GM21515 (cell line): Measurements from ENCODE around the gene PDE4D.

ENCODE experiments used
- ATAC-seq: cut with Tn5 transposase; IDR thresholded peaks from one replicate; pipeline ENCODE4 v1.9.1; 2021; ENCODE audit not compliant: unreplicated experiment

Gene PDE4D

DNA sequence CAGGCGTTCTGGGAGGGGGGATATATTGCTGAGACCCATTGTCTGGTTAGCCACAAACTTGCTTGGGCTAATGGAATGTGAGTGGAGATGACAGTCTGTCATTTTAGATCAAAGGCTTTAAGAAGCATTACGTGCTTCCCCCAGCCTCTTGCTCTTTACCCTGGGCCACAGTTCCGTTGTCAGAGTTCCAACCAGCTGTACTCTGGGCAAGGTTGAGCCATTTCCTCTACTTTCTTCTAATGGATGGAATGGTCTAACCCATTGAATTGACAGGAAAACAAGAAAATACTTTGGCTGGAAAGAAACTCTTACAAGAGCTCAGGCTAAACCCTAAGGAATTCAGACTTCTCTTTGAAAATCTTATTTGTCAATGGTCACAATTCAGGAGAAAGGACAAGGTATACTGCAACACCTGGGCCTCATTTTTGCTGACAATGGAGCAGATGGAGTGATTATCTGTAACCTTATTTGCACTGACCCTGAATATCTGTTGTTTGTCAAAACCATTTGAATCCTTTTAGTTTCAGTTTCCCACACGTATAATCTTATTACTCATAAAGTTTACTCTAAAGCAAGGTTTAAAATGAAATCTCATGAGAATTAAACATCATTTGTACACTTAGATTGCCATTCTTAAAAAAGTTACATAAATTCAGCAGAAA lies 231.4 kb downstream of the PDE4D start:
- peak; percentile 55 for ATAC-seq

DNA sequence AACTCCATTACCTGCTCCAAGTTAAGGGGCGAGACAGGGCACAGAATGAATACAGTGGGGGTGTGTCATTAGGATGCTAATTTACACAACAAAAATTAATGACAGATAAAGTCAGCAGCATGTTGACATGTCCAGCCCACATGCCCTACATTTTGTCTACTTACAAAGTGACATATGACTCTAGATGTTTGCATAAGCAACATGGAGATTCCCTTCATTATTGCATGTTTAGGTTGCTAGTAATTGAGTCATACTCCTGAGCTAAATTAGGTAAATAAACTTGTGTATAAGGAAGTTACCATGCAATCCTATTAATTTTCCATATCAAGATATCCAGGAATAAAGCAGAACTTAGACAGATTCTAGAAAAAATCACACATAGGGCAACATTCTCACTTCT lies 232.2 kb downstream of the PDE4D start:
- no peak for ATAC-seq

DNA sequence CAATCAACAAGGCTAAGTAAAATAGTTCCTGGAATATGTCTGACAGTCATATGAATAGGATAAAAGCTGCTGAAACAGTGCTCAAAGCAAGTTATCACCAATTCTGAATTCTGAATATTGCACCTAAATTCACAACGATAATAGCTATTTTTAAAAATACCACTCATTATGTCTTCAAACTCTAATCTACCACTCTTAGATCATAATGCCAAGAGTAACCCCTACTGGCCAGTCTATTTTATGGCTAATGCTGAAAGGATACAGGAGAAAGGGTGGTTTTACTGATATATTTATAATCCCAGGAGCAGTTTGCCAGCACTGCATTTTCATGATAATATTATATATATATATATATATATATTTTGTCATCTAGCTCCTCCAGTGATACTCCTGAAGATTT lies 232.8 kb downstream of the PDE4D start:
- ATAC-seq = no peak

- ATAC-seq = no peak
Measured at GRCh38 chr5:59656351-59657254, 236.9 kb downstream of the PDE4D start.

DNA sequence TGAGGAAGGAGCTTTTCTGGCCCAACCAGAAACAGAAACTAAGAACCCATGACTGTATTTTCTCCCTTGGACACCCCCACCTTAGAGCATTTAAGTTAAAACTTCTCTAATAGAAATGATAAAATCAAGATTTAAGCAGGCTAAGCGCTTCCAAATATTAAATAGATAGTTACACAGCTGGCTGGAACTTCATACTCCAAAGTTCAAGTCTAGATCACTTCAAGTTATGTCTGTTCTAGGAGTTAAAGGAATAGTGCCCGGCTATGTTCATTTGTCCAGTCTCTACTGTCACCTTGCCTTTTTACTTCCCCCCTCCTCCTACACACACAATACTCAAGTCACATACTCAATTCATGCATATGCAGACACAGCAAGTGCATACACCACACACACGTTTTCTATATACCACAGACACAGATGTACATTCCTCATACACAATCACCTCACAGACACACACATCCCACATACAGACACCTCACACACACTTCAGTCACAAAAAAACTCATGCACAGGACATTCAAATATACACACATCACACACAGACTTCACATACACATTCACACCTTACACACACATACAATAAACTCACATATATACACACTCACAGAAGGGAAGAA lies 237.7 kb downstream of the PDE4D start:
- ATAC-seq = no peak

GRCh38 chr5:59654691-59655090 lies 238.8 kb downstream of the PDE4D start:
- ATAC-seq = no peak

- ATAC-seq = no peak
Measured at GRCh38 chr5:59652449-59652848, 241.1 kb downstream of the PDE4D start.

- no peak for ATAC-seq
Measured at GRCh38 chr5:59648949-59649921, 244.3 kb downstream of the PDE4D start.

DNA sequence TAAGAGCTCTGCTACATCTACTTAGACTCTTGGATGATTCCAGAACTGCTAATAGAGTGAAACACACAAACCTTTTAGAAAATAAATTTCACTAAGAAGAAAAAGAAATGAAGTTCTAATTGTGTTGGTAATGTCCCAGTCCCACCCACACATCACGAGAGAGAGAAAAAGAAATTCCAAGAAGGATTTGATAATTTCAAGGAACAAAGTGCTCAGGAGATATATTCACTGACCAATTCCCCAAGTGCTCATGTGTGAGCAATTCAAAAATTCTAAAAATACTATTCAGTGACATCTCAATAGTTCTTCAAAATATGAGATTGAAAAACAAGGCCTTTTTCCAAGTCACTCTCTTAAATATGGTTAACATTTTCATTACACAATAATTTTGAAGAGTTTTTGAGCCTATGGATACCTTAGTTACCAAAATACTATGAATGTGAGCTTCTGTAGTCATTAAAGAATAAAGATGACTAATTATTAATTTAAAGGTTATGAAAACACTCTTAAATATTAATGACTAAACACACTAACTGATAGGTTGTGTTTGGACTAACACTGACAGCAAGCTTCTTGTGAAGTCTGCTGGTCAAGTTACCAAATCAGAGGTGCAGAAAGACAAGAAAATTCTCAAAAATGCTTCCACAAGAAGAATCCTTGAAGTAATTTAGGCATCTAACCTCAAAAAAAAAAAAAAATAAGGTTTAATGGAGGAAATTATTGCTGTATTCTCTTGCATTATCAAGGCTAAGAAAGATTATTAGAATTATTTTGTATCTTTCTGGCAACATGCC lies 245.3 kb downstream of the PDE4D start:
- ATAC-seq = no peak

- no peak for ATAC-seq
Measured at GRCh38 chr5:59645380-59645779, 248.1 kb downstream of the PDE4D start.

DNA sequence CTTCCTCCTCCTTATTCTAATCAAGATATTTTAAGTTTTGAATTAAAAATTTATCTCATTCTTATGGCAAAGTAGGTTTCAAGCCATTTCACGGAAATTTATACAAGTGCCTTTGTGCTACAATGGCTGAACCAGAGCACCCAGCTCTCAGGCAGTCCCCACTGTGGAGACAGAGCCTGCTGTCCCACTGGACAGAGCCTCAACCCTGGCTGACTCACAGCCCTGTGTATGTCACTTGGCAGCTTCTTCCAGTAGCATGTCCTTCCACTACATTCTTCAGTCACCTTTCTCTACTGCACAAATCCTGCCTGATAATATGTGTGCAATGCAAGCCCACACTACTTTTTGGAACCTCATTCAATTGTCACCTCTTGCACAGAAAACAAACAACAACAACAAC lies 253.1 kb downstream of the PDE4D start:
- ATAC-seq = no peak

DNA sequence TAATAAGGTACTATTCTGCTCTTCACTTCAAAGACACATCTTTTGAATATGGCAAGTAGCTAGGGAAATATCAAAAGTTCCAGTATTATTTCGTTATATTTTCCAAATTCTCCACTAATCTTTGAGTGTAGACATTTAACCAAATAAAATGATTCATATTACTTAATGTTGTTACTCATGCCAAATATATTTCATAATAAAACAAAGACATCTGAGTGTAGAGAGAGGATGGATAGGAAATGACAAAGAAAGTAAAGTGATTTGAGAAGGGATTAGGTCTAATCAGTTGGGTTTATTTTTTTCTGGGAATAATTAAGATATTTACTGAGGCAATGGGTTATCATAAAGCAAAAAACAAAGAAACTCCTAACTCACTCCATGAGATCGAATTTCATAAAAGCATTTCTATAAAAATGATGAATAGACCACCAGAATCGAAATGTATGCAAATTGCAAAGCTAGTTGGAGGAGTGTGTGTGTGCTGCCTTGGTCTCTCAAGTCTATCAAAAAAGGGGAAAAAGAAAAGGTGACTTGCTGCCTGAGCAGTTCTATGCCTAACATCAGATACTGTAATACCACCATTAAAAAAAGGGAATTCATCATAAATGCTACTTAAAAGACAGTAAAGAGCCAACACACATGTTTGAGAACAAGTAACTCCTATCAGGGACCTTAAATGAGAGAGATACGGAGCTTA lies 255.5 kb downstream of the PDE4D start:
- ATAC-seq = no peak

DNA sequence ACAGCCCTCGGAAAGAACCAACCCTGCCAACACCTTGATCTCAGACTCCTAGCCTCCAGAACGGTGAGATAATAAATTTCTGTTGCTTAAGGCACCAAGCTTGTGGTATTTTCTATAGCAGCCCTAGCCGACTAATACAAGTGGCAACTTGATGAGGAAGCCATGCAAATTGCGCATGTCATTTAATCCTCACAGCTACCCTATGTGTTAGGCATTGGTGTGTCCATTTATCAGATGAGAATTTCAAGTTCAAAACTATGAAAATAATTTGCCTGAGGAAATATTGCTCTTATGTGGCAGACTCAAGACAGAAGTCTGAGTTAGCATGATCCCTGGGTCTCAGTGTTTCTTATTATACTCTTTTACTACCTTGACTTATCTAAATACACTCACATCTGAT lies 264.0 kb downstream of the PDE4D start:
- no peak for ATAC-seq

DNA sequence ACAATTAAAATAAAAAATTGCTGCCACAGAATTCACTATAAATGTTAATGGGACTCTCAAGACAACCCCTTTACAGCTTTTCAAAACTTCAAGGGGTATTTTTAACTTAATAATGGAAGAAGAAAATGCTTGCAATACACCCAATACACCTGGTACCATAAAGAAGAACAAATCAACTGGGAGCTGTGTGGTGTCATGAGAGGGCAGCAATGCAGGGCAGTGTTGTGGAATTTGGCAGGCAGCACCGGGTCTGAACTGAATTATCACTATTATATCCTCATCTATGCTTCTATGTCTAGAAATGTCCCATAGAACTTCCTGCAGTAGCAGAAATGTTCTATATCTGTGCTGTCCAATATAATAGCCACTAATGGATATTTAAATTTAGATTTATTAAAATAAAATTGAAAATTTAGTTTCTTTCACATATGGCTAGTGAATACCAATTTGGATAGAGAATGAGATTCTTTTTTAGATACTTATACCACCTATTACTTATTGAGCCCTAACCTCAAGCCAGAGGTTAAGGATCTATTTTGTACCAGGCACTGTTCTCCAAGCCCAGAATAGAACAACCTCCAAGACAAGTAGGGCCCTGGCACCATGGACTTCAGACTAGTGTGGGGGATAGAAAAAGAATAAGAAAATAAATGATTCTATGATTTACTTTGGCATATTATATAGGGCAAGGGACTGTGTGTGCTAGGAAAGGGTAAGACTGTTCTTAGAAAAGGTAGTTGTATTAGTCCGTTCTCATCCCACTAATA lies 265.3 kb downstream of the PDE4D start:
- no peak for ATAC-seq

DNA sequence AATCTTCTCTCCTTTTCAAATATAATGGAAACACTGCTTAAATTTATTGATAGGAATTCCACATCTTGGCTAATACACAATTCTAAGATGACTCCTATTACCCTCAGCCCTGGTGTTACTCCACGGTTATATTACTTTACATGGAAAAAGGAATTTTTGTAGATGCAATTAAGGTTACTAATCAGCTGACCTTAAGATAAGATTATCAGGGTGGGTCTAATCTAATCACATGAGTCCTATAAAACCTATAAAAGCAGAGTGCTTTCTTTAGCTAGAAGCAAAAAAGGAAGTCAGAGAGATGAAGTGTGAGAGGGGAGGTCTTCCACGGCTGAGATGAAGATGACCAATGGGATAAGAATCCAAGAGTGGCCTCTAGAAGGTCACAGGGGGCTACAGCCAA lies 268.6 kb downstream of the PDE4D start:
- no peak for ATAC-seq

DNA sequence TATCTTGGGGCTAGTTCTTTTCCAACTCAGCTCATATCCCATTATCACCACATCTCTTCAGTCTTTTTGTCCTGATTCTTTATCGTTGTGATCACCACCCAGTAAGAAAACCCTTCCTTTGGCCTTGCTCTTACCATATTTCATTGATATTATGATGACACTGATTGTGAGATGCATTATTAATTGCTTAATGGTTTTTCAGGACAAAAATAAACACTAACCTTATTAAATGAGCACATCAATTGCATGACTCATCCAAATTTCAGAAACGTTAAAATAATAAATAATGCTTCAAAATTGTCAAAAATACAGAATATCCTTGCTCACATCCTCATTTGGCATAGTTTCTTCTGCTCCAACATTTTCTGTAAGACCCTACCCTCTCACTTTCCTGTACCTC lies 270.7 kb downstream of the PDE4D start:
- no peak for ATAC-seq

DNA sequence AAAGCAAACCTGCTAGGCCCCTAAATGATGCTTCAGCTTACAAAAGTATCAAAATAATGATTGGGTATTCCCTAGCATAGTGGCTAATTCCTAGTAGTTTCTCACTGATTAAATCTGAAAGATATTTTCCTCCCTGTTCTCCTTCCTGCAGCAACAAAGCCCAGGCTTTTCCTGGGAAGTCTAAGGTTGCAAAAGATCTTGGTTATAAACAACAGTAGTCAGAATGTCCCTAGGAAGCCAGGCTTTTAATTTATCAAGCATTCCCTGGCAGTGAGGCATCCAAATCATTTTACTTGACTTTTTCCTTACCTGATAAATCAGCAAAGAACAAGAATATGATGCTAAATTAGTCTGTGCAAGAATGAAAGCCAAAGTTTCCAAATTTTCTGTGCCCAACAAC lies 272.0 kb downstream of the PDE4D start:
- ATAC-seq = no peak

DNA sequence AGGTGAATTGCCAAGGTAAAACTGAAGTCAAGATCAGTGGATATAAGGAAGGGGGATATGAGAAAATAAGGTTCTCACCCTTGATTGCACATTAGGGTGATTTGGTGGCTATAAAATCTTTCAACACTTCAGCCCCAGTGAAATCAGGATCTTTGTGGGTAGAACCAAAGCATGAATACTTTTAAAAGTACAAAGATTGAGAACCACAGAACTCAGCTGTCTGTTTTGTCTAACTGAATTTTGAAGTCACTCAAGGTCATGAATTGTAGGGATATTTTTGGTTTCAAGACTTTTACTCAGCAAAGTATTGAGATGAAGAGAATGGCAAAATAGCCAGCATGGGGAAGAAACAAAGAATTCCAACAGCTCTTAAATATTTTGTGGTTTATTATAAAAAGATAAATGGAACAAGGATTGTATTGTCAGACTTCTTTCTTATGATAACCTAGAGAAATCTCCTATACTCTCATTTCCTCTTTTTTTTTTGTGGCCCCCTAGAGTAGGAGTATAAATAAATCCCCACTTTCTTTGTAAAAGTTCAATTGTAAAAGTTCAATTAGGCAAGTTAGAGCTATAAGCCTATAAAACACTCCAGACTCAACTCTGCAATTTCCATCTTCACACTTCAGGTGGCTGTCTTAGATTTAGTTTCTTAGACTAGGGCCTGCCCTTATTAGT lies 272.9 kb downstream of the PDE4D start:
- no peak for ATAC-seq
